B cell (primary cell): ENCODE results near the gene ATP5F1B.

Experiments used
- CTCF ChIP-seq: fragments of 200-600 bp; IDR thresholded peaks from one replicate; pipeline ENCODE4 v1.8.0; 2022; ENCODE audit warnings: antibody characterized with exemption, mild to moderate bottlenecking
- EZH2 ChIP-seq: IDR thresholded peaks from 2 replicates; pipeline ENCODE4 v1.6.1; 2012; ENCODE audit warnings: borderline replicate concordance, low read depth, mild to moderate bottlenecking, moderate library complexity, low read length; ENCODE audit not compliant: insufficient read depth, poor library complexity, severe bottlenecking

DNA sequence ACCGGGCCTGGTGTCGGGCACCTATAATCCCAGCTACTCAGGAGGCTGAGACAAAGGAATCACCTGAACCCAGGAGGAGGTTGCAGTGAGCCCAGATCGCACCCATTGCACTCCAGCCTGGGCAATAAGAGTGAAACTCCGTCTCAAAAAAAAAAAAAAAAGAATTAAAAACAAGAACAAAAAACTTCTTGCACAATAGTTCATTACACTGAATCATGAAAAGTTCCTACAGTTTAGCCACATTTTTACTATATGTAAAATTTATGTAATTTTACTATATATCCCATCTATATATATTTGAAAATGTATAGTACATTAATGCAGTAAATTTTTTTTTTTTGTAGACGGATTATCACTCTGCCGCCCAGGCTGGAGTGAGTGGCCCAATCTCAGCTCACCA, 4.6 kb downstream of the ATP5F1B start:
- TF ChIP-seq CTCF: no peak
- no peak for TF ChIP-seq EZH2
